Activated naive CD4-positive, alpha-beta T cell treated with anti-CD3 and anti-CD28 coated beads for 36 hours (primary cell): ENCODE data around the gene TDRD9. TPM values are rescaled to one million over a fixed set of nuclear protein-coding genes. Genes with fewer than 3 reads are reported as not detected.
"Not testable (repeated sequence)": the region's sequence is repeated elsewhere in the genome, so short reads cannot be mapped to it uniquely, and the experiment has no call there.

ENCODE experiments used
- CTCF ChIA-PET: fragments of 350-600 bp; sonication (Branson Sonifier 250); formaldehyde crosslinking; loops from one replicate; lab custom pipeline; 2021; ENCODE audit warnings: antibody characterized with exemption; lab: Charles Lee
- DNase-seq: peaks from one replicate; pipeline ENCODE4 v3.0.0-alpha.2; 2020
- H3K27ac Mint-ChIP-seq: one replicate; pipeline ENCODE4 v1.8.0; 2021; ENCODE audit warnings: mild to moderate bottlenecking, mixed read lengths
- H3K27me3 Mint-ChIP-seq: one replicate; pipeline ENCODE4 v1.8.0; 2021; ENCODE audit warnings: low read depth, mixed read lengths
- H3K36me3 Mint-ChIP-seq: one replicate; pipeline ENCODE4 v1.8.0; 2021; ENCODE audit warnings: low read depth, mixed read lengths
- H3K4me1 Mint-ChIP-seq: one replicate; pipeline ENCODE4 v1.8.0; 2021; ENCODE audit warnings: low read depth, mixed read lengths
- H3K4me3 Mint-ChIP-seq: one replicate; pipeline ENCODE4 v1.8.0; 2021; ENCODE audit warnings: mild to moderate bottlenecking, moderate library complexity, mixed read lengths
- H3K9me3 Mint-ChIP-seq: one replicate; pipeline ENCODE4 v1.8.0; 2021; ENCODE audit warnings: mixed read lengths
- intact Hi-C: fragments of 100-400 bp; cut with micrococcal nuclease; formaldehyde crosslinking; loops from one replicate; pipeline ENCODE4 v1.15.1; 2023
- total RNA-seq, 2 experiments: library from RNA; stranded (reverse); gene quantifications; one replicate each; pipeline ENCODE4 v1.2.3, GENCODE V29; 2021

Gene TDRD9
- total RNA-seq, 2 experiments from 2014 or later, result 0.10 TPM; not detected in 1

DNA sequence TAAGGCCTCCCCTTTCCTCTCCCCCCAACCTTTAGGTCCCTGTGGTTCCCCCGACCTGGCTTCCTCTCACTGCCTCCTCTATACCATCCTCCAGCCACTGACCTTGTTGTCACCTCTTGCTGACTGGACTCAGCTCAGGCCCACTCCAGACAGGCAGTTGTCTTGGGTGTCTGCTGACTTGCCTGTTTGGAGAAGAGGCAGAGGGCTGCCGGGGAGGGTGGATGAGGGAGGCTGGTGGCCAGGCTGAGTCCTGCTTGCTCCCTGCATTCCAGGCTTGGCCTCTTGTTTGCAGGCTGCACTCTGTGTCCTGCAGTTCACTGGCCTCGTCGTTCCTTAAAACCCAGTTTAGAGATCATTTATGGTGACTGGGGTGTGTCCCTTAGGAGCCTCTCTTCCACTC is 45.1 kb downstream of the TDRD9 start:
- H3K36me3 Mint-ChIP-seq, result no peaks in the 10 kb centered on the region
- CTCF ChIA-PET, result no interaction called here
- H3K9me3 Mint-ChIP-seq, result no peaks in the 10 kb centered on the region
- no peaks in the 10 kb centered on the region for H3K27me3 Mint-ChIP-seq
- intact Hi-C loops, result no loop called here
- no peak overlapping the region for H3K27ac Mint-ChIP-seq
- H3K4me1 Mint-ChIP-seq, result no peaks in the 10 kb centered on the region
- DNase-seq, result no peak
- H3K4me3 Mint-ChIP-seq, result no peak overlapping the region

DNA sequence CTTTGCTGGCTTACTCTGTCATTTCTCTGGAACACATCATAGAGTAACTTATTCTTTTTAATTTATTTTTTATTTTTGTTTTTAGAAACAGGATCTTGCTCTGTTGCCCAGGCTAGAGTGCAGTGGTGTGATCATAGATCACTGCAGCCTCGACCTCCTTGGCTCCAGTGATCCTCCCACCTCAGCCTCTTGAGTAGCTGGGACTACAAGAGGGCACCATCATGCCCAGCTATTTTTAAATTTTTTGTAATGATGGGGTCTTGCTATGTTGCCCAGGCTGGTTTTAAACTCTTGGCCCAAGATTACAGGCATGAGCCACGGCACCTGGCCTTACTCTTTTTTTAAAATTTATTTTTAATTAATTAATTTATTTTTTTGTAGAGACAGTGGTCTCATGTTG is 46.3 kb downstream of the TDRD9 start:
- CTCF ChIA-PET, result interaction anchor here (0.7 kb wide), 1 partner anchor 103 kb away, joined by 3 read pairs; no protein-coding TSS in a partner anchor
- intact Hi-C loops, result no loop called here

DNA sequence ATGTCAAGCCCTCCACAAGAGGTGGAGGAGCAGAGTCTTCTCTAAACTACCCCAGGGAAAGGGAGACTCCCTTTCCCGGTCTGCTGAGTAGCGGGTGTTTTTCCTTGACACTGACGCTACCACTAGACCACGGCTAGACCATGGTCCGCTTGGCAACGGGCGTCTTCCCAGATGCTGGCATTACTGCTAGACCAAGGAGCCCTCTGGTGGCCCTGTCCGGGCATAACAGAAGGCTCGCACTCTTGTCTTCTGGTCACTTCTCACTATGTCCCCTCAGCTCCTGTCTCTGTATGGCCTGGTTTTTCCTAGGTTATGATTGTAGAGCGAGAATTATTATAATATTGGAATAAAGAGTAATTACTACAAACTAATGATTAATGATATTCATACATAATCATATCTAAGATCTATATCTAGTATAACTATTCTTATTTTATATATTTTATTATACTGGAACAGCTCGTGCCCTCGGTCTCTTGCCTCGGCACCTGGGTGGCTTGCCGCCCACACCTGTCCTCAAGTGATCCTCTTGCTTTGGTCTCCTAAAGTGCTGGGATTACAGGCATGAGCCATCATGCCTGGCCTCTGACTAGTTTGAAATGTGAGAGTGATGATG is 52.5 kb downstream of the TDRD9 start:
- CTCF ChIA-PET, result interaction anchor here (0.6 to 1.7 kb wide), 9 partner anchors 11 to 228 kb away, joined by 3 to 8 read pairs (median 4); no protein-coding TSS in a partner anchor
- intact Hi-C loops, result loop anchor here (1.0 kb wide), 1 partner anchor 172 kb away; no protein-coding TSS in a partner anchor
- H3K27me3 Mint-ChIP-seq, H3K9me3 Mint-ChIP-seq, H3K4me3 Mint-ChIP-seq, H3K27ac Mint-ChIP-seq, H3K4me1 Mint-ChIP-seq, H3K36me3 Mint-ChIP-seq: not testable (repeated sequence)
- DNase-seq, result peak; percentile 12

More for the DNA sequence above, 46.3 kb downstream of the TDRD9 start:
- Mint-ChIP-seq H3K36me3 (no peaks in the 10 kb centered on the region), H3K4me1 (no peaks in the 10 kb centered on the region), H3K9me3 (no peaks in the 10 kb centered on the region), H3K4me3 (no peak overlapping the region), H3K27ac (no peak overlapping the region), H3K27me3 (no peaks in the 10 kb centered on the region)
- no peak for DNase-seq

DNA sequence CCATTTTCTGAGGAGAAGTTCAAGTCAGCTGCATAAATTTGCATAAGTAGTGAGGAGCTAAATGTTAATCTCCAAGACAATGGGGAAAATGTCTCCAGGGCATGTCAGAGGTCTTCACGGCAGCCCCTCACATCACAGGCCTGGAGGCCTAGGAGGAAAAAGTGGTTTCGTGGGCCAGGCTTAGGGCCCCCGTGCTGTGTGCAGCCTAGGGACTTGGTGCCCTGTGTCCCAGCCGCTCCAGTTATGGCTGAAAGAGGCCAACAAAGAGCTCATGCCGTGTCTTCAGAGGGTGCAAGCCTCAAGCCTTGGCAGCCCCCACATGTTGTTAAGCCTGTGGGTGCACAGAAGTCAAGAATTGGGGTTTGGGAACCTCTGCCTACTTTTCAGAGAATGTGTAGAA is 55.9 kb downstream of the TDRD9 start:
- no peak for DNase-seq

DNA sequence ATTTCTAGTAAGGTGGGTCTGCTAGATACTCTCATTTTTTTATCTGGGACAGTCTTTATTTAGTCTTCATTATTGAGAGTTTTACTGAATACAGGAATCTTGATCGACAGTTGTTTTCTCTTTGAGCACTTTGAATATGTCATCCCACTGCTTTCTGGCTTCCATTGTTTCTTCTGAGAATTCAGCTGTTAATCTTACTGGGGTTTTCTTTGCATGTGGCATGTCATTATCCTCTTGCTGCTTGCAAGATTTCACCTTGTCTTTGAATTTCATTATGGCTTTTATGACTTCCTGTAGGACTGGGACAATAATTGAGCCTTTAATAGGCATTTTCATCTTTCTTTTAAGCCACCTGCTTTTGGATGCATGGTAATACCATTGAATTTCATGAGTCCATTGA is 60.8 kb downstream of the TDRD9 start:
- no peaks in the 10 kb centered on the region for H3K4me1 Mint-ChIP-seq
- intact Hi-C loops, result no loop called here
- no peak overlapping the region for H3K4me3 Mint-ChIP-seq
- DNase-seq, result no peak
- H3K9me3 Mint-ChIP-seq, result peaks cover 8% of the 10 kb centered on the region
- CTCF ChIA-PET, result no interaction called here
- H3K27me3 Mint-ChIP-seq, result peaks cover 8% of the 10 kb centered on the region
- H3K36me3 Mint-ChIP-seq, result no peaks in the 10 kb centered on the region
- no peak overlapping the region for H3K27ac Mint-ChIP-seq

More for the DNA sequence above, 55.9 kb downstream of the TDRD9 start:
- H3K9me3 Mint-ChIP-seq, result peaks cover 7% of the 10 kb centered on the region
- no peak overlapping the region for H3K27ac Mint-ChIP-seq
- peaks cover 3% of the 10 kb centered on the region for H3K27me3 Mint-ChIP-seq
- H3K4me3 Mint-ChIP-seq, result no peak overlapping the region
- intact Hi-C loops, result no loop called here
- H3K36me3 Mint-ChIP-seq, result no peaks in the 10 kb centered on the region
- no peaks in the 10 kb centered on the region for H3K4me1 Mint-ChIP-seq
- CTCF ChIA-PET, result no interaction called here

DNA sequence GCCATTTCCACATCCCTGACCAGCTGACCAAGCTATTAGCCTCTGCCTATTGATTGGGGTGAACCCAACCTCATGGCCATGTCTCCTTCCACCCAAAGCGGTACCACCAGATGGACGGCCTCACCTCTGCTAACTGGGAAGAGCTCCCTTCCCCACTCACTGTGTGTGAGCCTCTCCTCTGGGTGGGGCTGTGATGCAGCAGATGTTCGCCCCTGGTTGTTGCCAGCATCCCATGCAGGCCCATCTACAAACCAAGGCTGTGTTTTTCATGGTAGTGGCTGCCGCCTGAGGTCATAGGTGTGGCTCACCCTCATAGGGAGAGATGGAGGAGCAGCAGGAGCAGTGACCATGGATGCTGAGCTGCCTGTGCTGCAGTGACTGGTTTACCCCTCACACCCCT is 61.7 kb downstream of the TDRD9 start:
- CTCF ChIA-PET, result no interaction called here
- Mint-ChIP-seq H3K36me3 (no peaks in the 10 kb centered on the region), H3K9me3 (peaks cover 8% of the 10 kb centered on the region), H3K27me3 (peaks cover 8% of the 10 kb centered on the region), H3K4me3 (no peak overlapping the region), H3K27ac (no peak overlapping the region), H3K4me1 (no peaks in the 10 kb centered on the region)
- DNase-seq, result no peak
- intact Hi-C loops, result no loop called here

DNA sequence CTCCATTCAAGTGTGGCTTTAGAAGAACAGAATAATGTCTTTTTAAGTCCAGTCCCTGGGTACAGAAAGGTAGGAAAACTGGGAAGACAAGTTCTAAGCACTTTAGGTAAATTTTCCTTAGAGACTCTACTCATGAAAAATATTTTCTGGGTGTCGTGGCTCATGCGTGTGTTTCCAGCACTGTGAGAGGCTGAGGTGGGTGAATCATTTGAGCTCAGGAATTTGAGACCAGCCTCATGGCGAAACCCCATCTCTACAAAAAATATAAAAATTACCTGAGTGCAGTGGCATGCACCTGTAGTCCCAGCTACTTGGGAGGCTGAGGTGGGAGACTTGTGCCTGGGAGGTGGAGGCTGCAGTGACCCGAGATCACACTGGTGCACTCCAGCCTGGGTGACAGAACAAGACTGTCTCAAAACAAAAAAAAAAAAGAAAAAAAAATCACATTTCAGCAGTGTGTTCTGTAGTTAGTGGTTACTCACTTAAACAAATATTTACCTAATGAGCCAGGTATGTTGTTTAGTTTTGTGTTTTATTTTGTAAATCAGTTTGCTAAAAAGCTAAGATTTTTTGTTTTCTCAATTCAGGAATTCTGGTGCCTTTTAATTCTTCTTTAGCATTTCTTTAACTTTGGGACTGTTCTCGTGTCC is 66.4 kb downstream of the TDRD9 start:
- Mint-ChIP-seq H3K36me3 (no peaks in the 10 kb centered on the region), H3K4me1 (no peaks in the 10 kb centered on the region), H3K27ac (no peak overlapping the region), H3K4me3 (no peak overlapping the region), H3K9me3 (no peaks in the 10 kb centered on the region), H3K27me3 (peaks cover 8% of the 10 kb centered on the region)
- intact Hi-C loops, result no loop called here
- DNase-seq, result no peak
- CTCF ChIA-PET, result interaction anchor here (0.6 to 1.2 kb wide), 3 partner anchors 14 to 186 kb away, joined by 3 to 5 read pairs (median 3); no protein-coding TSS in a partner anchor

DNA sequence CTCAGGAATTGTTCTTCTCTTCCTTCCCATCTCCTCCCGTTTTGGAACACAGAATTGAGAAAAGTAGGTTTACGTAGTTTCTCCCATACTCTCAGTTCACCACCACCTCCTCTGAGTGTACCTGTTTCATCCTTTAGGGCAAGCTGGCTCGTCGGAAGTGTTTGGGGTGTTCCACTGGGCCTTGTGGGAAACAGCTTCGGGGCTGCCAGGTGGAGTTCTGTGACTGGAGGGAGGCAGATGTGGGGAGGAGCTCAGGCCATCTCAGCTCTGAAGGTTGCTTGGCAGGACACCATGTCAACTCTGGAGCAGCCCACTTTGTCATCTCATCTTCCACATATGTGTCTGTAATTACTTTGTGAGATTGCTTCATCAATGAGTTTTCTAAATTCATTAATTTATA is 67.6 kb downstream of the TDRD9 start:
- Mint-ChIP-seq H3K9me3 (no peaks in the 10 kb centered on the region), H3K4me1 (no peaks in the 10 kb centered on the region), H3K27me3 (peaks cover 7% of the 10 kb centered on the region), H3K4me3 (no peak overlapping the region), H3K36me3 (no peaks in the 10 kb centered on the region), H3K27ac (no peak overlapping the region)
- CTCF ChIA-PET, result interaction anchor here (1.2 kb wide), 1 partner anchor 22 kb away, joined by 3 read pairs; no protein-coding TSS in a partner anchor
- no peak for DNase-seq
- intact Hi-C loops, result no loop called here

DNA sequence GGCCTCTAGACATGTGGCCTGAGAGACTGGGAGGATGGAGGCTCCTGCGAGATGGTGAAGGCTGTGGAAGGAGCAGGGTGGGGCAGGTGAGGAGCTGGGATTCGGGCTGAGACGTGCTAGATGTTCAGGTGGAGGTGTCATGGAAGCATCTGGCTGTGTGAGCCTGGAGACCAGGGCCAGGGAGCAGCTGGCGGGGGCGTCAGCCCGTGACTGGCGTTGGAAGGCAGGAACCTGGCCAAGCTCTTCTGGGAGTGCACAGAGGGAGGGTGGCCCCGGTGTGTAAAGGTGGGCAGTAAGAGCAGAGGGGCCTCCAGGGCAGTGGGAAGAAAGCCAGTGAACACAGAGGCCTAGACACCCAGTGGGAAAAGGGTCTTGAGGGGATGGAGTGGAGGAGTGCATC is 69.1 kb downstream of the TDRD9 start:
- H3K36me3 Mint-ChIP-seq, result no peaks in the 10 kb centered on the region
- H3K4me3 Mint-ChIP-seq, result no peak overlapping the region
- H3K9me3 Mint-ChIP-seq, result no peaks in the 10 kb centered on the region
- H3K27ac Mint-ChIP-seq, result no peak overlapping the region
- DNase-seq, result no peak
- intact Hi-C loops, result no loop called here
- CTCF ChIA-PET, result interaction anchor here (0.9 kb wide), 1 partner anchor 97 kb away, joined by 4 read pairs; no protein-coding TSS in a partner anchor
- peaks cover 6% of the 10 kb centered on the region for H3K27me3 Mint-ChIP-seq
- H3K4me1 Mint-ChIP-seq, result no peaks in the 10 kb centered on the region

DNA sequence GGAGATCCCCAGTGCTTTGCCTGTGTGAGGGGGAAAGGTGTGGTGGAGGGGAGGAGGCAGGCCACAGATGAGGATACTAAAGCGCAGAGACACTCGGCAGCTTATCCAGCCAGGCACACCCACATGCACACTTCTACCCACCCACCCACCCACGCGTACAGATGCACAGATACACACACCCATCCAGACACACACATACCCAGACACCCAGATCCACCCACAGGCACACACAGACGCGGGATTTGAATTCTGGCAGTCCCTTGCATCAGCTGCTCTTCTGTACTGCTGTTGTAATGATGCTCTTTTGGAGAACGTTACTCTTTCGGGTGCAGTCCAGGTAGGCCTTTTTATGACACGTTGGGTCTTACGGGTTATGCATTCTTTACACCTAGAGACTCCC is 69.8 kb downstream of the TDRD9 start:
- intact Hi-C loops, result no loop called here

DNA sequence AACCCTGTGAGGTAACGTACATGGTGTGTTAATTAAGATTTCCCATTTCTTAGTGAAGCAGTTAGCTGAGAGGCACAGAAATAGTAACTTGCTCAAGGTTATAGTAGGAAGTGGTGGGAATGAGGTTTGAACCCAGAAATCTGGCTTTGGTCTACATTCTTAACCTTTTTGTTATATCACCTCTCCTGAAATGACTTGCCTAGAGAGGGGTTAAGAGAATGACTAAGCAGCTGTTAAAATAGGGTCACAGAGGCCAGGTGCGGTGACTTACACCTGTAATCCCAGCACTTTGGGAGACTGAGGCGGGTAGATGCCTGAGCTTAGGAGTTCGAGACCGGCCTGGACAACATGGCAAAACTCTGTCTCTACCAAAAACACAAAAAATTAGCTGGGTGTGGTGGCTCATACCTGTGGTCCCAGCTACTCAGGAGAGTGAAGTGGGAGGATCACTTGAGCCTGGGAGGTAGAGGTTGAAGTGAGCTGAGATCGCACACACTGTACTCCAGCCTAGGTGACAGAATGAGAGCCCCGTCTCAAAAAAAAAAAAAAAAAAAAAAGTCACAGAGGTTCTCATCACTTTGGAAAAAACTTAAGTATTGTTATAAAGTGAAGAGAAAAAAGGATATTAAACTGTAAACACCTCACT is 71.7 kb downstream of the TDRD9 start:
- peak overlapping the region; percentile 17 for H3K27ac Mint-ChIP-seq

More for the DNA sequence above, 69.8 kb downstream of the TDRD9 start:
- no peaks in the 10 kb centered on the region for H3K9me3 Mint-ChIP-seq
- CTCF ChIA-PET, result no interaction called here
- no peak overlapping the region for H3K27ac Mint-ChIP-seq
- H3K27me3 Mint-ChIP-seq, result peaks cover 6% of the 10 kb centered on the region
- no peak for DNase-seq
- H3K4me1 Mint-ChIP-seq, result no peaks in the 10 kb centered on the region
- H3K4me3 Mint-ChIP-seq, result no peak overlapping the region
- no peaks in the 10 kb centered on the region for H3K36me3 Mint-ChIP-seq

DNA sequence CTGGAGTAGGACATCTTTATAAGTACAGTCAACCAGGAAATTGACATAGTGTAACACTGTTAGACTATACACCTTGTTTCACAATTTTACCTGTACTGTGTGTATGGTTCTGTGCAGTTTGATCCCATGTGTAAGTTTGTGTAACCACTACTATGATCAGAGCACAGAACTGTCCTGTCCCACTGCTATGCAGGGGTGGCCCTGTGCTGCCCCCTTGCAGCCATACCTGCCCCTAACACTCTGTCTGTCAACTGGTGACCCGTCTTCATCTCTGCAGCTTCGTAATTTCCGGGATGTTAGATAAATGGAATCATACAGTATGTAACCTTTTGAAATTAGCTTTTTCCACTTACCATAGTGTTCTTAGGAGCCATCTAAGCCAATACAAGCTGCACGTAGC is 72.7 kb downstream of the TDRD9 start:
- Mint-ChIP-seq H3K27ac (no peak overlapping the region), H3K36me3 (no peaks in the 10 kb centered on the region), H3K4me3 (no peak overlapping the region), H3K9me3 (no peaks in the 10 kb centered on the region), H3K4me1 (no peaks in the 10 kb centered on the region), H3K27me3 (no peaks in the 10 kb centered on the region)
- intact Hi-C loops, result loop anchor here (5.0 kb wide), 1 partner anchor 194 kb away; no protein-coding TSS in a partner anchor
- CTCF ChIA-PET, result interaction anchor here (0.6 kb wide), 2 partner anchors 148 to 583 kb away, joined by 3 read pairs; no protein-coding TSS in a partner anchor
- DNase-seq, result peak; percentile 31

More for the DNA sequence above, 71.7 kb downstream of the TDRD9 start:
- Mint-ChIP-seq H3K4me3 (no peak overlapping the region), H3K9me3 (no peaks in the 10 kb centered on the region), H3K4me1 (no peaks in the 10 kb centered on the region), H3K27me3 (peaks cover 3% of the 10 kb centered on the region), H3K36me3 (no peaks in the 10 kb centered on the region)
- CTCF ChIA-PET, result interaction anchor here (0.6 kb wide), 2 partner anchors 277 to 582 kb away, joined by 3 to 4 read pairs; no protein-coding TSS in a partner anchor
- no peak for DNase-seq
- intact Hi-C loops, result loop anchor here (5.0 kb wide), 1 partner anchor 193 kb away; no protein-coding TSS in a partner anchor
